ENCODE results near the gene GOLPH3.
"Not testable (repeated sequence)": the region's sequence is repeated elsewhere in the genome, so short reads cannot be mapped to it uniquely, and the experiment has no call there.

Gene GOLPH3

GRCh38 chr5:32132757-32133156 is 41.4 kb downstream of the GOLPH3 start:
- DNase-seq: no peak

GRCh38 chr5:32131604-32132003 is 42.5 kb downstream of the GOLPH3 start:
- DNase-seq: no peak

DNA sequence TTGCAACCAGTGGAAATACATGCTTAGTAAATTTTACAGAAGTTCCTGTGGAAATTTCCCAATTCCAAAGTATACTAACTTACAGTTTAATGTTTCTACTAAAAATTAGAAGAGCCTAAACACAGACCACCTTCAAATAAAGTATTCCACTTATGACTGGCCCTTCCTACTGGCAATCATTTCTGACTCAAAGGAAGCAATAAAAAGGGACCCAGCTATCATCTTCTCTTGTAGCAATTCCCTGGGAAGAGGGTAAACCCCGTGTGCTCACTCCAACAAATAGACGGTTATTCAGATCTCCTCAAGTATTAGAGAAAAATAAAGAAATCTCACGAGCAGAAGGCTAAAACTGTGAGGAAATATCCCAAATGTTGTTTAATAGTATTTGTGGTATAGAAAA is 43.3 kb downstream of the GOLPH3 start:
- DNase-seq: no peak

GRCh38 chr5:32129074-32129598 is 45.0 kb downstream of the GOLPH3 start:
- DNase-seq: no peak

DNA sequence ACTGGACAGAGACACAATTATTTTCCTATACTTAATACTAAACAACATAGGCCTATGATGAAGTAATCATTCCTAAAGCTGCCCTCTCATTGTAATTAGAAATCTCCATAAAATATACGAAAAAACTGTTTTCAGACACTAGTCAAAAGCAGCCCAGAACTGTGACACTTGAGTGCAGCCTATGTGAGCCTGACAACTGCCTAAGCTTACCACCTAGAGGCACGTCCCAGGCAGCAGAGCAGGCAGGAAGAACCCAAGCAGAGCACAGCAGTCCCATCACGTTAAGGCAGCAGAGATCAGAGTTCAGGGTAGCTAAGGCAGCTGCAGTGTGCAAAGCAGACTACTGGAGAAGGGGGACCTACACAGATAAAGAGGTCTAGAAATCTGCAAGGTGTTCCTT is 46.4 kb downstream of the GOLPH3 start:
- no peak for DNase-seq

GRCh38 chr5:32126691-32127090 is 47.4 kb downstream of the GOLPH3 start:
- DNase-seq: no peak

DNA sequence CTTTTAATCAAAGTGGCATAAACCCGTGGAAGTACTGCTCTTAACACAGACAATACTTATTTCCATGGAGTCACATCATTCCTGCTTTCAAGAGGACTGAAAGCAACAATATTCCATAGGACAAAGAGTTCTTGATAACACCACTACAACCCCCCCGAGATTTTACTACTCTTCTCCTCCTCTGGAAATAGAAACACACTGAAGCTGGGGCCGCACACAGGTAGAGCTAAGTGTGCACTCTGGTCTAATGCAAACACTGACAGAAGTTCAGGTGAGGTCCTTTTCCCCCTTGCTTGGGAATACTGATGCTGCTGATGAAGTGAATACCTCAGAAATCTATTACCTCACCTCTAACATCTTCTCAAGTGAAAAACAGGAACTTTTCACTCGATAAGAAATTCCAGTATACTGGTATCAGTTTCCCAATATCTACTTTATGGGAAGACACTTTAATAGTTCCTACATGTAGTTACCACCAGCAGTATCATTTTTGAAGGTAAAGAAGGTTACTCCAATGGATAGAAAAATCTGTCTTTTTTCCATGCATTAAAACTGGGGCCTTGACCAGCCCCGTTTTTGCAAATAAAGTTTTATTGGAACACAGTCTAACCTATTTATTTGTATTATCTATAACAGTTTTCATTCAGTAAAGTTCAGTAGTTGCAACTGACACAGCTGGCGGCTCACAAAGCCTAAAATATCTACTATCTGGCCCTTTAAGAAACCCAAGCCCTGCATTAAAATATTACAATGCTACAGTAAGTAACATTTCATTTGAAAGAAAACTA is 50.0 kb downstream of the GOLPH3 start:
- no peak for DNase-seq

DNA sequence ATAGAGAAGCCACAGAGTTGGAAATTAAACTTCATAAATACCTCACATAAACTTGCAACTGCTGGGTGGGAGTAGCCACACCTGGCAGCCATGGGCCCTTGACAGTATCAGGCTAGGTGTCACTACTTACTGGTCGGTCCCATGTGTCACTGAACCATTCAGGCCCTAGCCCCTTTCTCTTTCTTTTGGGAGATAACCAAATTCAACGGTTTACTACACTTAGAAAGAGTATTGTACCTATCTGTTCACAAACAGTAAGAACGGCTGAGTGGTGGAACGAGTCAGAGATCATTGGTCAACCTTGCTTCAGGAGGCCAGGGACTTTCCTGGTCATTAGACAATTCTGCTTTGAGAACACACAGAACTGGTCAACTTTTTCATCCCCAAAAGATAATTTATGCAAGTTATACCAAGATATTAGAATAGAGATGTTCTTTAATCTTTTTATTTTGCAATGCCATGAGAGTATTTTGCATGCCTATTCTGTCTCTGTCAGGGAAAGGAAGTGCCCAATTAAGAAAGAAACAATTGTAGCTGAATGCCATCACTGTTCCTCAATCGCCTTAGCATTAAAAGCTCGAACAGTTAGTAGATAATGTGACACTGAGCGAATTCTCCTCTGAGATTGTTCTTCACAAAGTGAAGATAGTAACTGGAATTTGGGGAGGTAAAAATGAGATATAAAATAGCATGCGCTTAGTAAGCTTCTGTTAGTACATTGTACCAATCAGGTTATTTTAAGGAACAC is 50.9 kb downstream of the GOLPH3 start:
- no peak for DNase-seq

DNA sequence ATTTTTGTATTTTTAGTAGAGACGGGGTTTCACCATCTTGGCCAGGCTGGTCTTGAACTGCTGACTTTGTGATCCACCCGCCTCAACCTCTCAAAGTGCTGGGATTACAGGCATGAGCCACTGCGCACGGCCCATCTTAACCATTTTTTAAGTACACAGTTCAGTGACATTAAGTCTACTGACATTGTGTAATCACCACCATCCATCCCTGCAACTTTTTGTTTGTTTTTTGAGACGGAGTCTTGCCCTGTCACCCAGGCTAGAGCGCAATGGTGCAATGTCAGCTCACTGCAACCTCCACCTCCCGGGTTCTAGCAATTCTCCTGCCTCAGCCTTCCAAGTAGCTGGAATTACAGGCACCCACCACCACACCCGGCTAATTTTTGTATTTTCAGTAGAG is 55.2 kb downstream of the GOLPH3 start:
- DNase-seq: not testable (repeated sequence)

- no peak for DNase-seq
Observed at GRCh38 chr5:32116574-32117313, 57.4 kb downstream of the GOLPH3 start.

DNA sequence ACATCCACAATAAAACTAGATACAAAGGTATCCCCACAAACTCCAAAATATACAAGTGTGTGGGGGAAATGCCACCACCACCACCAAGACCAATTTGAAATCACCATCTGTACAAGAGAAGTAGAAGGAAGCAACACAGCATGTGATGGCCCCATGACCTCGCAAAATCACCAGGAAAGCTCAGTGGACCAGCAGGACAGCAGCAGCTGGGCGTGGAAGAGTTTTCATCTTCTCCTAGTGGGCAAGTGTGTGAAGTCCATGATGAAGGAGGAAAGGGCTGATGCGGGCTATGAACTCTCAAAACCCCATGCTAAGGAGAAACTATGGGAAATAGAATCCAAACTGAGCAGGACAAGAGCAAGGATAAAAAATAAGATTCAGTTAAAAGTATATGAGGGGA is 58.1 kb downstream of the GOLPH3 start:
- no peak for DNase-seq

DNA sequence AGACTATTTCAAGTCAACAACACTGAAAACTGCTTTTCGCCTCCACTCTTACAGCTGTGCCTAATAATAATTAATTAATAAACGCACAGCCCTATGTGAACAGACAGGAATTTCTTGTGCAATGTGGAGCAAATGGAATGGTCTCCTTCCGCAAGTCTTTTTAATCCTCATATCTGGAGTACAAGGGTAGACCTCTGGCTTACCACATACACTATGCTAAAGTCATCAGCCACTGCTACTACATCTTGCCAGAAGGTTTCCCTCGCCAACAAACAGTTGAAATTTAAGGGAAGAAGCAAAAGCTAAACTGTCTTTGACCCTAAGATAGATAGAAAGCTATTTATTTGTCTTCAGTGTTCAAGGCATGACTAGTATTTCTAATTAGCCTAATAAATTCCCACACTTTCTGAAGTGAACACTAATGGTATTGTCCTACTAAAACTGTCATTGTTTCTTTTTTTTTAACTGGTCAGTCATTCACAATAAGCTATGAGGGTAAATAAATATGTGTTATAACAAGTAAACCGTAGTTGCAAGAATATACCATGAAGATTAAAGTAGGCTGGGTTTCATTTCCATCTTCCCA is 63.9 kb downstream of the GOLPH3 start:
- DNase-seq: no peak

- DNase-seq: no peak
Observed at GRCh38 chr5:32109236-32109635, 64.9 kb downstream of the GOLPH3 start.

DNA sequence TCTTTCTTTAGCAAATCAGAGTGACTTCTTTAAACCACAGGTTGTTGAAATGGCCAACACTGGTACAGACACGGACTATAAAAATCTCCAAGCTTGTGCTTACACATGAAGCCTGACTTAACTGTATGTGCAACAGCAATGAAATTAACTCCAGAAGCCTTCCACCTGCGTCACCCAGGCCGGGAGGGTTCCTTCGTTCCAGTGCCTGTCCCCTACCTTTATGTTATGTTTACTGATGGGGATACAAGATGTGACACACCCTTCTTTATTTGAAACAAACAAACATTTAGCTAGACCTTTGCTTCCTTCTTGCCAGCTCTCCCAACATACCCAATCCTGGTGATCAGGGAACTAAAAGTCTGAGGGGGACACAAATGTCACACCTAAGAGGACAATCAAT is 66.0 kb downstream of the GOLPH3 start:
- DNase-seq: no peak

- DNase-seq: no peak
Observed at GRCh38 chr5:32107291-32107690, 66.8 kb downstream of the GOLPH3 start.

- DNase-seq: no peak
Observed at GRCh38 chr5:32103521-32103920, 70.6 kb downstream of the GOLPH3 start.

- no peak for DNase-seq
Observed at GRCh38 chr5:32102254-32102986, 71.7 kb downstream of the GOLPH3 start.

- no peak for DNase-seq
Observed at GRCh38 chr5:32100691-32101302, 73.3 kb downstream of the GOLPH3 start.

DNA sequence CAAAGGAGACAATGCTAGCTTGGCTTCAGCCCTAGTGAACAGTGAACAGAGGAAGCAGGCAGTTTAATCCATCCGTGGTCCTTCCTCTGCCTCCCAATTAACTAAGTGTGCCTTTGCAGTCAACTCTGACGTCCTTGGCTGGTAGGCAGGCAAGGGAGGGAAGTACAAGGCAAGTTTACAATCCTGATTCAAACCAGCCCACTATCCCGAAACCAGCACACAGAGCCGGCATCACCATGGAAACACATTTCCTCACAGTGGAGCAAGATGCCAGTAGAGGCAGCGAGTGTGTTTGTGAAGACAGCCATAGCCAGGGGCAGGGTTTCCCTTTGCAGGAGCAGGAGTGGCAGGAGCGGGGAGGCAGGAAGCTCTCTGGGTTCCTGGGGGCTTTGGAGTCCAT is 73.9 kb downstream of the GOLPH3 start:
- DNase-seq: no peak

DNA sequence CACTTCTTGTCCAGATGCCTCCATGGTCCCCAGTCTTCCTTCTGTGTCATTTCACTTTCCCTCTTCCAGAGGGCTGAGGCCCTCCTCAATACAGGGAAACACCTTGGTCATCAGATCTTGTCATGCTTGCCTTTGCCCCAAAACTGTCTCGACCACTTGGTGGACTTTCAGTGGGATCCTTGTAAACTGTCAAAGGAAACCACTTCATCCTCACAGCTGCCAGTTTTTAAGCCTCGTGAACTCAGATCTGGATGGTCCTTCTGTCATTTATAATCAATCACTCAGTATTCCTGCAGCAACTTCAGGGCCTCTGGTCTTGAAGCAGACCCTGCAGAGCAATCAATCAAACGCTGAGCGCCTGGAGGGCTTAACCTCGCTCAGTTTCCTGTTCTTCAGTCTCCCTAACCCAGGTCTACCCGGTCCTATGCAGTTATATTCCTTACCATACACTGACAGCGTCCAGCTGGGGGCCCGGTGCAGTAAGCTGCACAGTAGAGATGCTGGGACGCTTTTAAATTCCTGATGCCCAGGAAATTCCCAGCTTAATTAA is 74.6 kb downstream of the GOLPH3 start:
- DNase-seq: no peak

GRCh38 chr5:32098890-32099310 is 75.2 kb downstream of the GOLPH3 start:
- no peak for DNase-seq

DNA sequence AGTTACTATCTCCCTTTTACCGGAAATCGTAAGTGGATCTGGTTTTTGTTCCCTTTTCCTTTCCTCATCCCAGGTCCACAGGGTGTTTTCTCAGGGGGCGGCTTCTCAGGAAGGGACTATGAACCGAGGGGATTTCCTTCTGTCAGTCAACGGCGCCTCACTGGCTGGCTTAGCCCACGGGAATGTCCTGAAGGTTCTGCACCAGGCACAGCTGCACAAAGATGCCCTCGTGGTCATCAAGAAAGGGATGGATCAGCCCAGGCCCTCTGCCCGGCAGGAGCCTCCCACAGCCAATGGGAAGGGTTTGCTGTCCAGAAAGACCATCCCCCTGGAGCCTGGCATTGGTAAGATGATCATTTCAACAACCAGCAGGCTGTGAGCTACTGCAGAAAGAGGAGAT is 75.8 kb downstream of the GOLPH3 start:
- no peak for DNase-seq
